Gastroesophageal sphincter (tissue), 4 donors: ENCODE measurements around the gene CTNNA3. TPM values are rescaled to one million over a fixed set of nuclear protein-coding genes. Genes with fewer than 3 reads are reported as not detected.

ENCODE experiments used
- ATAC-seq: fragments of 150-250 bp; one replicate; pipeline ENCODE4 v1.9.1; 2016; ENCODE audit warnings: mild to moderate bottlenecking, moderate library complexity
- H3K27ac ChIP-seq, 4 donors: fragments of 200-600 bp; sonication (generic) in 3 of 4; 1 replicate in 3 of 4; 2 replicates in 1 of 4; pipeline ENCODE4 v1.5.1; 2016 to 2019
- H3K27me3 ChIP-seq: fragments of 200-600 bp; sonication (generic); one replicate; pipeline ENCODE4 v1.5.1; 2019
- H3K36me3 ChIP-seq, 2 donors: fragments of 200-600 bp; sonication (generic); one replicate each; pipeline ENCODE4 v1.5.1; 2019; ENCODE audit warnings: control low read depth in 1 of 2
- H3K4me1 ChIP-seq, 3 donors: fragments of 200-600 bp; sonication (generic); 1 replicate in 2 of 3; 2 replicates in 1 of 3; pipeline ENCODE4 v1.5.1; 2016 to 2019; ENCODE audit warnings: control low read depth in 2 of 3
- H3K4me3 ChIP-seq, 2 donors: fragments of 200-600 bp; sonication (generic); one replicate each; pipeline ENCODE4 v1.5.1; 2019; ENCODE audit warnings: mild to moderate bottlenecking in 1 of 2, moderate library complexity in 1 of 2
- H3K9me3 ChIP-seq, 3 donors: fragments of 200-600 bp; sonication (generic); one replicate each; pipeline ENCODE4 v1.5.1; 2017 to 2019; ENCODE audit warnings: control low read depth in 2 of 3
- CTCF ChIP-seq, 4 experiments: fragments of 200-600 bp in 2 of 4; fragments of 450-650 bp in 2 of 4; sonication (generic) in 1 of 4; IDR thresholded peaks; one replicate each; pipeline ENCODE4 v1.5.1; 2017 to 2019; ENCODE audit warnings: antibody characterized with exemption in 4 of 4, mild to moderate bottlenecking in 2 of 4, moderate library complexity in 2 of 4
- EP300 ChIP-seq: sonication (generic); formaldehyde crosslinking; IDR thresholded peaks from one replicate; pipeline ENCODE4 v1.6.1; 2017; ENCODE audit warnings: antibody characterized with exemption, mild to moderate bottlenecking
- POLR2A ChIP-seq, 2 donors: fragments of 450-650 bp; IDR thresholded peaks; one replicate each; pipeline ENCODE4 v1.6.1; 2017; ENCODE audit warnings: antibody characterized with exemption in 2 of 2, mild to moderate bottlenecking in 2 of 2, moderate library complexity in 1 of 2
- POLR2AphosphoS5 ChIP-seq: sonication (generic); formaldehyde crosslinking; IDR thresholded peaks from one replicate; pipeline ENCODE4 v1.6.1; 2017; ENCODE audit warnings: antibody characterized with exemption
- WGBS, 2 donors: methylation state at CpG; one replicate each; pipeline ENCODE4 v1.1.5; 2018; ENCODE audit warnings: low coverage in 1 of 2; 5-methylcytosine and 5-hydroxymethylcytosine counted together
- total RNA-seq, 4 donors: library from RNA; depleted of rRNA; stranded (reverse); fragments of >200 nt; gene quantifications; one replicate each; pipeline ENCODE4 v1.1.0, GENCODE V29; 2016

Gene CTNNA3
- total RNA-seq, 4 donors from 2014 or later, result 5.1 to 22.0 (median 13.8) TPM

GRCh38 chr10:66848856-66849255 lies 847.1 kb downstream of the CTNNA3 start:
- Histone ChIP-seq H3K4me1 (no peaks in the 10 kb centered on the region), H3K9me3 (no peaks in the 10 kb centered on the region), H3K36me3 (no peaks in the 10 kb centered on the region), H3K27ac (no peak overlapping the region), H3K27me3 (no peaks in the 10 kb centered on the region), H3K4me3 (no peak overlapping the region)
- 25 to 43% methylated on average over 3 of the region's 3 CpGs for WGBS, 2 donors
- no peak for ATAC-seq
- TF ChIP-seq CTCF (IDR thresholded peaks at IDR 0.05) (no peak), EP300 (no peak), POLR2AphosphoS5 (no peak), POLR2A (IDR thresholded peaks at IDR 0.05) (no peak)

GRCh38 chr10:66844176-66844942 lies 851.6 kb downstream of the CTNNA3 start:
- Histone ChIP-seq H3K27me3 (no peaks in the 10 kb centered on the region), H3K9me3 (no peaks in the 10 kb centered on the region), H3K4me1 (no peaks in the 10 kb centered on the region), H3K4me3 (no peak overlapping the region), H3K36me3 (no peaks in the 10 kb centered on the region), H3K27ac (no peak overlapping the region)
- TF ChIP-seq EP300 (no peak), POLR2A (IDR thresholded peaks at IDR 0.05) (no peak), POLR2AphosphoS5 (no peak), CTCF (IDR thresholded peaks at IDR 0.05) (no peak)
- whole genome bisulfite sequencing, 2 donors, result 81% methylated on average over 1 of the region's 1 CpG; no CpG with 5 or more reads in 1 of the 2 donors
- no peak for ATAC-seq

GRCh38 chr10:66843396-66843795 lies 852.6 kb downstream of the CTNNA3 start:
- no peaks in the 10 kb centered on the region for H3K27me3 ChIP-seq
- H3K4me1 ChIP-seq, result no peaks in the 10 kb centered on the region
- TF ChIP-seq POLR2A (IDR thresholded peaks at IDR 0.05), result no peak
- no peak for TF ChIP-seq EP300
- no peak for TF ChIP-seq POLR2AphosphoS5
- 67 to 69% methylated on average over 1 of the region's 1 CpG for WGBS, 2 donors
- no peak overlapping the region for H3K4me3 ChIP-seq
- H3K9me3 ChIP-seq, result no peaks in the 10 kb centered on the region
- no peaks in the 10 kb centered on the region for H3K36me3 ChIP-seq
- no peak for ATAC-seq
- H3K27ac ChIP-seq, result no peak overlapping the region

GRCh38 chr10:66842867-66843266 lies 853.1 kb downstream of the CTNNA3 start:
- Histone ChIP-seq H3K27me3 (no peaks in the 10 kb centered on the region), H3K36me3 (no peaks in the 10 kb centered on the region), H3K9me3 (no peaks in the 10 kb centered on the region), H3K4me3 (no peak overlapping the region), H3K27ac (no peak overlapping the region), H3K4me1 (no peaks in the 10 kb centered on the region)
- ATAC-seq, result no peak
- TF ChIP-seq CTCF (IDR thresholded peaks at IDR 0.05), result no peak
- no peak for TF ChIP-seq POLR2AphosphoS5
- no peak for TF ChIP-seq POLR2A (IDR thresholded peaks at IDR 0.05)
- WGBS, 2 donors, result 82 to 89% methylated on average over 3 of the region's 4 CpGs

- Histone ChIP-seq H3K4me1 (no peaks in the 10 kb centered on the region), H3K27ac (no peak overlapping the region), H3K27me3 (no peaks in the 10 kb centered on the region), H3K36me3 (no peaks in the 10 kb centered on the region), H3K4me3 (no peak overlapping the region), H3K9me3 (no peaks in the 10 kb centered on the region)
- 85 to 86% methylated on average over 2 of the region's 2 CpGs for WGBS, 2 donors
- no peak for ATAC-seq
- TF ChIP-seq POLR2A (IDR thresholded peaks at IDR 0.05), result no peak
- TF ChIP-seq POLR2AphosphoS5, result no peak
- no peak for TF ChIP-seq CTCF (IDR thresholded peaks at IDR 0.05)
- no peak for TF ChIP-seq EP300
Measured at GRCh38 chr10:66842371-66842770, 853.6 kb downstream of the CTNNA3 start.
